Right ventricle myocardium superior (tissue), 1 donor: ENCODE data around the gene RNF182. TPM values are rescaled to one million over a fixed set of nuclear protein-coding genes. Genes with fewer than 3 reads are reported as not detected.

Source experiments
- ATAC-seq: fragments of 200-7000 bp; cut with Tn5 transposase; one replicate; pipeline ENCODE4 v1.9.1; 2020; ENCODE audit warnings: mild to moderate bottlenecking; ENCODE audit not compliant: poor library complexity
- DNase-seq: peaks from one replicate; pipeline ENCODE4 v3.0.0-alpha.2; 2020
- intact Hi-C: fragments of 100-400 bp; cut with DNase I; formaldehyde crosslinking; loops from one replicate; pipeline ENCODE4 v1.11.2; 2022
- total RNA-seq: library from RNA; stranded (reverse); fragmentation: NEBNext Ultra II Directional; extraction: Animal tissue kit (Norgen Biotek cat#: 25700); gene quantifications from one replicate; pipeline ENCODE4 v1.2.1, GENCODE V29; 2021
- donor health status: DM: no; HTN: yes; CAD: no; lungs with severe emphysema.

The RNF182 gene
- total RNA-seq, 1 donor from 2014 or later: not detected

GRCh38 chr6:13988908-13989307 lies 64.2 kb downstream of the RNF182 start:
- DNase-seq (no peak), ATAC-seq (no peak)
- intact Hi-C loops: no loop called here

DNA sequence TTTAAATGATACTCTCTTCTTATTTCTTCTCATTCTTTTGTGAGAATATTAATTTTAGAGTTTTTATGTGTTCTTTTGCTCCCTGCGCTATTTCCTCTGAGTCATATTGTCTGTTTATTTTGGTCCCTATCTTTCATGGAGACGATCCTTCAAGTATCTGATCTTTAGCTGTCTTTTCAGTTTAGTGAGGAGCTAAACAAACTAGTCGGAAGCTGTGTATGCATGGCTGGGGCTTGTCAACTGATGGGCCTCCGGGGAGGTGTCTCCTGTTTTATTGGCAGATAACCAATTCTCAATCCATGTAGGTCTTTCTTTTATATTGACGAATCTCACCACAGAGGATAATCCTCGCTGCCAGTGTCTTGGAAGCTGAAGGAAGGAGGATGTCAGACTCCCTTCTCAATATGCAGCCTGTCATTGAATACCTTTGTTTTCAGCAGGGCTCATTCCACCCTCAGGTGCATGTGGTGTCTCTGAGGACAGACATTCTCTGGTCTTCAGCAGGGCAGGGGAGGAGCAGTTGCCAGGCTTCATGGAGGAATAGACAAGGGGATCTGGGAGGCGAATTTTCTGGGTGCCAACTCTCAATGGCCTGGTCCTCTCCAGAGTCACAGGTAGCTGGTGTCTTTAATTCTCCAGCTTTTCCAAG lies 64.9 kb downstream of the RNF182 start:
- intact Hi-C loops: no loop called here
- DNase-seq: no peak
- no peak for ATAC-seq

- ATAC-seq (no peak), DNase-seq (no peak)
- intact Hi-C loops: no loop called here
Observed at GRCh38 chr6:13990796-13991195, 66.0 kb downstream of the RNF182 start.

- intact Hi-C loops: no loop called here
- DNase-seq (no peak), ATAC-seq (no peak)
Observed at GRCh38 chr6:13991393-13991792, 66.6 kb downstream of the RNF182 start.

DNA sequence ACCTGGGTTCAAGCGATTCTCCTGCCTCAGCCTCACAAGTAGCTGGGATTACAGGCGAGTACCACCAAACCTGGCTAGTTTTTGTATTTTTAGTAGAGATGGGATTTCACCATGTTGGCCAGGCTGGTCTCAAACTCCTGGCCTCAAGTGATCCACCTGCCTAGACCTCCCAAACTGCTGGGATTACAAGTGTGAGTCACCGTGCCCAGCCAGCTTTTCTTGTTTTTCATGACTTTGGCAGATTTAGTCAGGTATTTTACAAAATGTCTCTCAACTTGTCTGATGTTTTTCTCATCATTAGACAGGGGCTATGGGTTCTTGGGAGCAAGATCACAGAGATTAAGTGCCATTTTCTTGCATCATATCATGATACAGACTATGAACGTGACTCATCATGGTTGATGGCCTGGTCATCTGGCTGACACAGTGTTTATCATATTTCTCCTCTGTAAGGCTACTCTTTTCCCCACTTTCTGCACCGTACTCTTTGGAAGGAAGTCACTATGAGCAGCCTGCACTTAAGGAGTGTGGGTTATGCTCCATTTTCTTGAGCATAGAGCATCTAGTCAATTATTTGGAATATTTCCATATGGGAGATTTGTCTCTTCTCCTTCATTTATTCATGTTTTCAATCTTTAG lies 67.8 kb downstream of the RNF182 start:
- DNase-seq (no peak), ATAC-seq (no peak)
- intact Hi-C loops: no loop called here

- intact Hi-C loops: no loop called here
- ATAC-seq (no peak), DNase-seq (no peak)
Observed at GRCh38 chr6:13993416-13993815, 68.7 kb downstream of the RNF182 start.

DNA sequence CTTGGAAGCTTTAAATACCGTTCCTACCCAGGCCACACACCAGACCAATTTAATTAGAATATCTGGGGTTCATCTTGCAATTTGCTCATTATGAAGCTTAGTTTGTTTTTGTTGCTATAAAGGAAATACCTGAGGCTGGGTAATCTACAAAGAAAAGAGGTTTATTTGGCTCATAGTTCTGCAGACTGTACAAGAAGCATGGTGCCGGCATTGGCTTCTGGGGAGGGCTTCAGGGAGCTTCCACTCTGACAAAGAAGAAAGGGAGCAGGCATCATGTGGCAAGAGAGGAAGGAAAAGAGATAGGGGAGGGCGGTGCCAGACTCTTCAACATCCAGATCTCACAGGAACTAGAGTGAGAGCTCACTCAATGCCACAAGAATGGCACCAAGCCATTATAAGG lies 73.6 kb downstream of the RNF182 start:
- no peak for ATAC-seq
- intact Hi-C loops: no loop called here
- no peak for DNase-seq

DNA sequence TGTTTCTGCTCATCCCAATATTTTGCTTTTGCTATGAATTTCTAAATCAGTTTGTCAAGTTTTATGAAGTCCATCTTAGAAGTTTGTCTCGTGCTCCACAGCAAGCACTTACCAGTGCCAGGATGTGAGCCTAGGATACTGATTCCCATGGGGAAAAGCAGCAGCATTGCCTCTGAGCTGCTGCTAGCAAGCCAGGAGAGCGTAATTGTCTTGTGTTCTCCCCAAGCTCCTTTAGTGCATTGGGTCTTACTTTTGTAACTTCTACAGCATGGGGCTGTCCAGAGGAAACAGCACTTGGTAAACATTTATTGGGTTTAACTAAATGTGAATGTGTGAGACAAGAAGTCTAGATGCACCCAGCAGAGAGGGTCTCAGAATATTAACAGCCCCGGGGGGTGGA lies 76.1 kb downstream of the RNF182 start:
- ATAC-seq (no peak), DNase-seq (no peak)
- intact Hi-C loops: no loop called here

DNA sequence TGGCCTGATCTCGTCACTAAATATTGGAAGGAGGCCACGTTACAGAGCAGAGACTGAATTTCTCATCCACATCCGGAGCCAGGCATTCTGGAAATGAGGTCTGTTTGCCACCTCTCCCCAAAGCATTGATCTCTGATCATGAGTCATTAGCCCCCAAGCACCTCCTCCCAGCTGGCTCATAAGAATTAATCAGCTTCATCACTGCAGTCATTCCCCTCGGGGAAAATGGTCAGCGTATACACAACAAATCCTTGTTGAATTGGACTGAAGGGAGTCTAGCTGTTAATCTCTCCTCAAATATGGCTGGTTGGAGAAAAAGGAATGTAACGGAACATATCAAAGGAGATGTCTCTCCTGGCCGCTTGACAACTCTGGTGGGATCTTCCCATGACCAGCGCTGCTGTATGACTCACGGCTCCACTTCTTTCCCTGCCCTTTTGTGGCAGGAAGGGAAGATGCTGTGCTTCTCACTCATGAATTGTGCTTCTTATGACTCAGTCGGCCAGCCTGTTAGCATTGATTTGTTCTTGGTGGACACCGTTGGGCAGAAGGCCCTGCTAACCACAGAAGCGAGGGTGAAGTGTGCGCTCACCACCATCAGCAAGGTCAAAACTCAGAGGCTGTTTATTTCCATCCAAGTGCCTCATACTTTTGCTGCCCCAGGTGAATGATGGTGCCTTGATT lies 76.7 kb downstream of the RNF182 start:
- intact Hi-C loops: no loop called here
- ATAC-seq (no peak), DNase-seq (no peak)

DNA sequence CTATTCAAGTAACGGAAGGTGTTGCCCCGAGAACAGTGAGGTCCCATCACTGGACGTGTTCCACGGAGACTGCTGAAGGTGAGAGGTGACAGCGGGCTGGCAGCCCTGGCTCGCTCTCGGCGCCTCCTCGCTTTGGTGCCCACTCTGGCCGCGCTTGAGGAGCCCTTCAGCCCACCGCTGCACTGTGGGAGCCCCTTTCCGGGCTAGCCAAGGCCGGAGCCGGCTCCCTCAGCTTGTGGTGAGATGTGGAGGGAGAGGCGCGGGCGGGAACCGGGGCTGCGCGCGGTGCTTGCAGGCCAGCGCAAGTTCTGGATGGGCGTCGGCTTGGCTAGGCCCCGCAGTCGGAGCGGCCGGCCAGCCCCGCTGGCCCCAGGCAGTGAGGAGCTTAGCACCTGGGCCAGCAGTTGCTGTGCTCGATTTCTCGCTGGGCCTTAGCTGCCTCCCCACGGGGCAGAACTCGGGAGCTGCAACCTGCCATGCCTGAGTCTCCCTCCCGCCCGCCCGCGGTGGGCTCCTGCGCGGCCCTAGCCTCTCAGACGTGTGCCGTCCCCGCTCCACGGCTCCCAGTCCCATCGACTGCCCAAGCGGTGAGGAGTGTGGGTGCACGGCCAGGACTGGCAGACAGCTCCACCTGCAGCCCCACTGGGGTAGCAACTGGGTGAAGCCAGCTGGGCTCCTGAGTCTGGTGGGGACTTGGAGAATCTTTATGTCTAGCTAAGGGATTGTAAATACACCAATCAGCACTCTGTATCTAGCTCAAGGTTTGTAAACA lies 77.6 kb downstream of the RNF182 start:
- no peak for DNase-seq
- no peak for ATAC-seq
- intact Hi-C loops: no loop called here

GRCh38 chr6:14004258-14004657 lies 79.5 kb downstream of the RNF182 start:
- ATAC-seq: no peak
- no peak for DNase-seq

DNA sequence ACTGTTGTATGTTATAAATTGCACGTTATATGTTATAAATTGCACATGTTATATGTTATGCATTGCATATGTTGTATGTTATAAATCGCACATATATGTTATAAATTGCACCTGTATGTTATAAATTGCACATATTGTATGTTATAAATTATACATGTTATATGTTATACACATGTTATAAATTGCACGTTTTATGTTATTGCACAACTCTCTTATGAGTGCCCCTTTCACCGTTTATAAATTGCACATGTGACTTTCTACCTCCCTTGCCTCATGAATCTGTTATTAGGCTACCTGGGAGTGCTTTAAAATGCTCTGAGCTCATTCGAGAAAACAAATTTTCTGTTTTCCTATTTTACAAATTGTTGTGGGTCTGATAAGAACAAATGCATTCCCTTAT lies 84.1 kb downstream of the RNF182 start:
- ATAC-seq (no peak), DNase-seq (no peak)
- intact Hi-C loops: no loop called here

More at GRCh38 chr6:14004258-14004657, 79.5 kb downstream of the RNF182 start:
- intact Hi-C loops: no loop called here

DNA sequence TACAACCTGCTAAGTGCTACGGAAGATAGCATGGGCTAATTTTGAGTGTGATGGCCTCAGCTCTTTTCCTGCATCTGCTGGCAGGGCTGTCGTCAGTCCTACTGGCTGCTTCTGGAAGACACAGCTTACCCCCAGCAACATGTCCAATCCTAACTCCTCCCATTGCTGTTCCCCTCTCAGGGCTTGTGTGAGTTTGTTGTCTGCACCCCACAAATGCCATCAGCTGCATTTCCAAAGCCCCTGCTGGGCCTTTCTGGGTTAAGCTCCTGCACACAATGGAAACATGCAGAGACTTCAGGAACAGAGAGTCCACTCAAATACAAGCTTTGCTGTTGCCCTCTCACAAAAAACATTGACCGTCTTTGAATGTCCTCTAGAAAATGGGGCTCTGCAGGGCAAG lies 84.7 kb downstream of the RNF182 start:
- no peak for ATAC-seq
- intact Hi-C loops: no loop called here

GRCh38 chr6:14010275-14010674 lies 85.5 kb downstream of the RNF182 start:
- no peak for ATAC-seq
- no peak for DNase-seq
- intact Hi-C loops: no loop called here

More for the DNA sequence above, 84.7 kb downstream of the RNF182 start:
- DNase-seq: no peak

DNA sequence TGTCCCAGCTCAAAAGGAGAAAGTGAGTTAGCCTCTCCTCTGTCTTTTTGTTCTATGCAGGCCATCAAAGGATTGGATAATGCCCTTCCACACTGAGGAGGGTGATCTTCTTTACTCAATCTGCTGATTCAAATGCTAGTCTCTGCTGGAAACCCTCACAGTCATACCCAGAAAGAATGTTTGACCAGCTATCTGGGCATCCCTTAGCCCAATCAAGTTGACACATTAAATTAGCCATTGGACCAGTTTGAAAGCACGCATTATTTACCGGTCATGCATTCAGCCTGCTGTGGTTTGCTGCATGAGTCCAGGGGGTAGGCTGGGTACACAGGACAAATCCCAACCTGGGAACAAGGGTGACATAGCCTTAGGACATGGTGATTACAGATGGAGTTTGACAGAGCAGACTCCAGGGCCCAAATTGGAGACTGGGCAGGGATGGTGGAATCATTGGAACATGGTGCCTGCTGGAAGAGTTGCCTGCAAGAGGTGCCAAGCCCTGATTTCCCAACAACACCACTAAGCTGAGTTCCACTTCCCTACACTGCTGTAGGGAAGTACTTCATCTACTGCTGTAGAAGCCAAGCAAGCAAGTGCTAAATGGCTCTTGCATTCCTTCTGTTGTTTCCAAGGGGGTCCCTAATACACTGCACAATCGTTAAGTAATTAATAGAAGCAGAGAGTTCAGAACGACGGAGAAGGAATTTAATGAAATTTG lies 87.7 kb downstream of the RNF182 start:
- ATAC-seq: no peak
- no peak for DNase-seq
- intact Hi-C loops: no loop called here

DNA sequence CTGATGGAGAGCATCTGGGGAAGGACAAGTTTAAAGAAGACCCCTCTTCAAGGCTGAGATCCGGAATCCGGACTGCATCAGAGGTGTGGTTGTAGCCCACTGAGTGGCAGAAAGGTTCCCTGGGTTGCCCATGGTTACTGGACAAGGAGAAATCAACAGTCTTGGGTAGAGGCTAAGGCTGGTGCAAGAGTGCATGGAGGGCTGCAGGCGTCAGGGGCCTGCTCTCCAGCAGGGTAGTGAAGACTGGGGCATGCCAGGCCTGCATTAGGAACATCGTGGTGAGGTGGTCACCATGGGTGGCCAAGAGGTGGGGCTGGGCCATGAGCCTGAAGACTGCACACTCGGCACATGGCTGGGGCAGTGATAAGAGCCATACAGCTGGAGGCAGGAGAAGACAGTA lies 91.2 kb downstream of the RNF182 start:
- DNase-seq: no peak
- intact Hi-C loops: no loop called here
- no peak for ATAC-seq

- ATAC-seq (no peak), DNase-seq (no peak)
- intact Hi-C loops: no loop called here
Observed at GRCh38 chr6:14016432-14016831, 91.7 kb downstream of the RNF182 start.

DNA sequence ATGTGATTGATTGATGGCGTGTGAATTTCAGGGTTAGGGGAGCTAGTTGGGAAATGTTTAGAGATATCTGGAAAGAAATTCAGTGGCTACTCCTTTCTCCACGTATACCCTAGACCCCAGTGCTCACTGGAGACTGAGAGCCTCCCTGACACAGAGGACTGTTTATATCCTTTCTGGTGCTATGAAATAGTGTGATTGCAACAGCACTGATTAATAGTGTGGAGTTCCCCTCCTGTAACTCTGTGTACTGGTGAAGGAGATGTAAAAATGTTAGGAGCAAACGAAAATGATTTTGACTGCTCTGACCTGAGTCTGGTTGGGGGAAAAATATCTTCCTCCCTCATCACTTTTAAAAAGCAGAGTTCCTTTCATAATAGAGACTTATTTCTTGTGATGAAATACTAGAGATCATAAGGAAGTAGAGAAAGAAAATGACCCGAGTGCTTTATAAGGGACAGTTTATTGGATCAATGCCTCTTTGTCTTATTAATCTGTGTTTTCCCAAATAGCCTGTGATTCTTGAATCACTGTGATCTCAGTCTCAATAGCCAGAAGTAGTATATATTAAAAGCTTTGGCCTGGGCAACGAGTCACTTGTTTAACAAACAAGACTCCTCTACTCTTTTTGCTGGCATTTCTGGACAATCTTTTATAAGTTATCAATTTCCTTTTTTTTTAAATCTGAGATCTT lies 92.3 kb downstream of the RNF182 start:
- ATAC-seq (no peak), DNase-seq (no peak)
- intact Hi-C loops: no loop called here
